Pulmonary artery endothelial cell (primary cell): ENCODE data around the gene CYB5B. TPM values are rescaled to one million over a fixed set of nuclear protein-coding genes. Genes with fewer than 3 reads are reported as not detected.
A peak's percentile ranks its signal among the peaks of the same experiment; 100 is the strongest.
"Not testable (repeated sequence)": the region's sequence is repeated elsewhere in the genome, so short reads cannot be mapped to it uniquely, and the experiment has no call there.

ENCODE experiments used
- DNase-seq: peaks from one replicate; pipeline ENCODE4 v3.0.0-alpha.2; 2011; ENCODE audit warnings: low read depth, low spot score
- total RNA-seq: library from RNA; depleted of rRNA; stranded (reverse); fragments of >200 nt; gene quantifications from 2 replicates; pipeline ENCODE4 v1.2.3, GENCODE V29; 2014

Gene CYB5B
- total RNA-seq, 1 donor from 2014 or later: 102 TPM

- no peak for DNase-seq
Measured at GRCh38 chr16:69408475-69408874, 15.9 kb upstream of the CYB5B start.

- DNase-seq: peak; percentile 86
Measured at GRCh38 chr16:69410219-69410990, 14.0 kb upstream of the CYB5B start.

GRCh38 chr16:69411064-69411985 is 13.1 kb upstream of the CYB5B start:
- no peak for DNase-seq

- DNase-seq: no peak
Measured at GRCh38 chr16:69412287-69412686, 12.1 kb upstream of the CYB5B start.

- DNase-seq: no peak
Measured at GRCh38 chr16:69413045-69413664, 11.3 kb upstream of the CYB5B start.

- no peak for DNase-seq
Measured at GRCh38 chr16:69417520-69418199, 6.8 kb upstream of the CYB5B start.

GRCh38 chr16:69419956-69420355 is 4.5 kb upstream of the CYB5B start:
- DNase-seq: no peak

- no peak for DNase-seq
Measured at GRCh38 chr16:69423189-69423588, 1.2 kb upstream of the CYB5B start.

GRCh38 chr16:69424935-69425784 is 741 bp downstream of the CYB5B start:
- DNase-seq: no peak

- no peak for DNase-seq
Measured at GRCh38 chr16:69428652-69429051, 4.2 kb downstream of the CYB5B start.

- not testable (repeated sequence) for DNase-seq
Measured at GRCh38 chr16:69429058-69429640, 4.7 kb downstream of the CYB5B start.

GRCh38 chr16:69431948-69432468 is 7.6 kb downstream of the CYB5B start:
- DNase-seq: no peak

- DNase-seq: no peak
Measured at GRCh38 chr16:69434066-69434465, 9.6 kb downstream of the CYB5B start.

- DNase-seq: no peak
Measured at GRCh38 chr16:69435977-69436820, 11.8 kb downstream of the CYB5B start.

- no peak for DNase-seq
Measured at GRCh38 chr16:69436896-69437295, 12.5 kb downstream of the CYB5B start.

GRCh38 chr16:69438465-69438864 is 14.0 kb downstream of the CYB5B start:
- DNase-seq: no peak

- no peak for DNase-seq
Measured at GRCh38 chr16:69440250-69440649, 15.8 kb downstream of the CYB5B start.

GRCh38 chr16:69441030-69441429 is 16.6 kb downstream of the CYB5B start:
- not testable (repeated sequence) for DNase-seq
